NCI-H128 (cell line): ENCODE results near the gene FBXL17.
A peak's percentile ranks its signal among the peaks of the same experiment; 100 is the strongest.
"Not testable (repeated sequence)": the region's sequence is repeated elsewhere in the genome, so short reads cannot be mapped to it uniquely, and the experiment has no call there.

ENCODE experiments used
- DNase-seq: peaks from one replicate; lab custom pipeline; 2025; ENCODE audit not compliant: unreplicated experiment; lab: John Stamatoyannopoulos, UW

The FBXL17 gene

GRCh38 chr5:108312258-108312657, 69.6 kb downstream of the FBXL17 start:
- DNase-seq = no peak

- DNase-seq = no peak
Observed at GRCh38 chr5:108311682-108312081, 70.2 kb downstream of the FBXL17 start.

- DNase-seq = no peak
Observed at GRCh38 chr5:108303611-108304010, 78.3 kb downstream of the FBXL17 start.

GRCh38 chr5:108303086-108303485, 78.8 kb downstream of the FBXL17 start:
- no peak for DNase-seq

GRCh38 chr5:108297042-108297601, 84.8 kb downstream of the FBXL17 start:
- DNase-seq = no peak

GRCh38 chr5:108295578-108296368, 86.1 kb downstream of the FBXL17 start:
- DNase-seq = no peak

GRCh38 chr5:108280960-108281569, 100.8 kb downstream of the FBXL17 start:
- DNase-seq = no peak

- no peak for DNase-seq
Observed at GRCh38 chr5:108280248-108280647, 101.7 kb downstream of the FBXL17 start.

GRCh38 chr5:108278285-108279240, 103.3 kb downstream of the FBXL17 start:
- no peak for DNase-seq

- no peak for DNase-seq
Observed at GRCh38 chr5:108276187-108277050, 105.5 kb downstream of the FBXL17 start.

GRCh38 chr5:108274080-108274479, 107.8 kb downstream of the FBXL17 start:
- DNase-seq = not testable (repeated sequence)

- DNase-seq = no peak
Observed at GRCh38 chr5:108271127-108271526, 110.8 kb downstream of the FBXL17 start.

- no peak for DNase-seq
Observed at GRCh38 chr5:108266242-108266641, 115.7 kb downstream of the FBXL17 start.

GRCh38 chr5:108264533-108264932, 117.4 kb downstream of the FBXL17 start:
- no peak for DNase-seq

- DNase-seq = no peak
Observed at GRCh38 chr5:108263338-108263737, 118.6 kb downstream of the FBXL17 start.

GRCh38 chr5:108260858-108261170, 121.1 kb downstream of the FBXL17 start:
- DNase-seq = no peak

GRCh38 chr5:108260117-108260857, 121.6 kb downstream of the FBXL17 start:
- peak; percentile 9 for DNase-seq

GRCh38 chr5:108259306-108259705, 122.6 kb downstream of the FBXL17 start:
- no peak for DNase-seq

GRCh38 chr5:108257996-108258395, 123.9 kb downstream of the FBXL17 start:
- DNase-seq = no peak

GRCh38 chr5:108255468-108255867, 126.4 kb downstream of the FBXL17 start:
- no peak for DNase-seq
